ENCODE data around the gene HSPA5. TPM values are rescaled to one million over a fixed set of nuclear protein-coding genes. Genes with fewer than 3 reads are reported as not detected.
"Not testable (repeated sequence)": the region's sequence is repeated elsewhere in the genome, so short reads cannot be mapped to it uniquely, and the experiment has no call there.

The HSPA5 gene
- total RNA-seq = 100 to 1,000 TPM; 160 to 218 TPM
- long read RNA-seq, donor 1, transcript HSPA5-201 (8 exons, 3,908 nt) = major isoform, 252 of 299 reads
- long read RNA-seq, donor 1, partial matches to known transcripts = 42 of 299 reads
- long read RNA-seq, donor 1, other reads (novel, unspliced or antisense) = 5 of 299 reads
- long read RNA-seq, donor 2, transcript HSPA5-201 (8 exons, 3,908 nt) = major isoform, 506 of 579 reads
- long read RNA-seq, donor 2, partial matches to known transcripts = 67 of 579 reads
- long read RNA-seq, donor 2, other reads (novel, unspliced or antisense) = 6 of 579 reads

- DNase-seq (ENCODE audit: low spot score) = peak; percentile 100
- intact Hi-C loops (cut with DNase I) = loop anchor here in 1 of 2 donors (10.0 kb wide), 1 partner anchor 94 kb away; no protein-coding TSS in a partner anchor
Measured at GRCh38 chr9:125241000-125241862, at the start of gene HSPA5. Gene HSPA5 (minus strand): TSS chr9:125241343. CDS start chr9:125241126, 217 bp downstream.

- intact Hi-C loops (cut with DNase I) = loop anchor here in 1 of 2 donors (10.0 kb wide), 1 partner anchor 1922 kb away; no protein-coding TSS in a partner anchor
- DNase-seq (ENCODE audit: low spot score) = not testable (repeated sequence)
Measured at GRCh38 chr9:125286935-125287433, 45.8 kb upstream of the HSPA5 start.

GRCh38 chr9:125284855-125285254, 43.7 kb upstream of the HSPA5 start:
- no peak for DNase-seq (ENCODE audit: low spot score)
- intact Hi-C loops (cut with DNase I) = loop anchor here in 1 of 2 donors (10.0 kb wide), 1 partner anchor 1920 kb away; no protein-coding TSS in a partner anchor

GRCh38 chr9:125280945-125281344, 39.8 kb upstream of the HSPA5 start:
- intact Hi-C loops (cut with DNase I) = loop anchor here in 1 of 2 donors (10.0 kb wide), 1 partner anchor 1916 kb away; no protein-coding TSS in a partner anchor
- no peak for DNase-seq (ENCODE audit: low spot score)

- DNase-seq (ENCODE audit: low spot score) = no peak
- intact Hi-C loops (cut with DNase I) = no loop called here
Measured at GRCh38 chr9:125277411-125277810, 36.3 kb upstream of the HSPA5 start.

- intact Hi-C loops (cut with DNase I) = no loop called here
- DNase-seq (ENCODE audit: low spot score) = no peak
Measured at GRCh38 chr9:125276771-125277170, 35.6 kb upstream of the HSPA5 start.

GRCh38 chr9:125272697-125273096, 31.6 kb upstream of the HSPA5 start:
- intact Hi-C loops (cut with DNase I) = no loop called here
- DNase-seq (ENCODE audit: low spot score) = no peak

- intact Hi-C loops (cut with DNase I) = no loop called here
Measured at GRCh38 chr9:125271081-125271480, 29.9 kb upstream of the HSPA5 start.

GRCh38 chr9:125269014-125269397, 27.9 kb upstream of the HSPA5 start:
- intact Hi-C loops (cut with DNase I) = no loop called here
- no peak for DNase-seq (ENCODE audit: low spot score)

More at GRCh38 chr9:125271081-125271480, 29.9 kb upstream of the HSPA5 start:
- no peak for DNase-seq (ENCODE audit: low spot score)

GRCh38 chr9:125268394-125269013, 27.4 kb upstream of the HSPA5 start:
- intact Hi-C loops (cut with DNase I) = no loop called here
- DNase-seq (ENCODE audit: low spot score) = no peak

- intact Hi-C loops (cut with DNase I); DNase-seq (ENCODE audit: low spot score): not testable (repeated sequence)
Measured at GRCh38 chr9:125264068-125264467, 22.9 kb upstream of the HSPA5 start.

- no peak for DNase-seq (ENCODE audit: low spot score)
- intact Hi-C loops (cut with DNase I) = no loop called here
Measured at GRCh38 chr9:125262294-125262991, 21.3 kb upstream of the HSPA5 start.

- intact Hi-C loops (cut with DNase I) = no loop called here
Measured at GRCh38 chr9:125261501-125262293, 20.6 kb upstream of the HSPA5 start, which contains the start of gene GAPVD1. Gene GAPVD1 (plus strand): TSS chr9:125261826. CDS start chr9:125298922, 37,096 bp downstream.

GRCh38 chr9:125260561-125260960, 19.4 kb upstream of the HSPA5 start:
- intact Hi-C loops (cut with DNase I) = no loop called here
- DNase-seq (ENCODE audit: low spot score) = no peak

More at GRCh38 chr9:125261501-125262293, 20.6 kb upstream of the HSPA5 start, which contains the start of gene GAPVD1:
- peak; percentile 96 for DNase-seq (ENCODE audit: low spot score)

GRCh38 chr9:125258832-125259534, 17.8 kb upstream of the HSPA5 start:
- no peak for DNase-seq (ENCODE audit: low spot score)
- intact Hi-C loops (cut with DNase I) = no loop called here

- intact Hi-C loops (cut with DNase I) = no loop called here
- DNase-seq (ENCODE audit: low spot score) = no peak
Measured at GRCh38 chr9:125258160-125258785, 17.1 kb upstream of the HSPA5 start.
